KMS-11 (cell line): Measurements from ENCODE around the gene TMEM184A.

Experiments used
- H2AFZ ChIP-seq: fragments of 200-600 bp; sonication (generic); 2 replicates; pipeline ENCODE4 v1.6.1; 2016; ENCODE audit warnings: antibody characterized with exemption, mixed run types, low read depth
- H3K27ac ChIP-seq: fragments of 200-600 bp; sonication (generic); 2 replicates; pipeline ENCODE4 v1.6.1; 2016; ENCODE audit warnings: mild to moderate bottlenecking, mixed run types
- H3K27me3 ChIP-seq: fragments of 200-600 bp; sonication (generic); 2 replicates; pipeline ENCODE4 v1.6.1; 2017; ENCODE audit warnings: mild to moderate bottlenecking, low read depth, mixed run types, moderate library complexity; ENCODE audit not compliant: insufficient read depth
- H3K36me3 ChIP-seq: fragments of 200-600 bp; sonication (generic); 2 replicates; pipeline ENCODE4 v1.6.1; 2017; ENCODE audit warnings: mild to moderate bottlenecking, mixed run types; ENCODE audit not compliant: insufficient read depth
- H3K4me1 ChIP-seq: fragments of 200-600 bp; sonication (generic); 2 replicates; pipeline ENCODE4 v1.6.1; 2016; ENCODE audit warnings: mild to moderate bottlenecking, low read depth, mixed run types; ENCODE audit not compliant: poor library complexity, severe bottlenecking
- H3K4me2 ChIP-seq: fragments of 200-600 bp; sonication (generic); 2 replicates; pipeline ENCODE4 v1.7.0; 2016; ENCODE audit warnings: mild to moderate bottlenecking, mixed run types
- H3K4me3 ChIP-seq: fragments of 200-600 bp; sonication (generic); IDR thresholded peaks from 2 replicates; pipeline ENCODE4 v1.6.1; 2017; ENCODE audit warnings: low read depth, low read length, mixed read lengths; ENCODE audit not compliant: insufficient read depth
- H3K79me2 ChIP-seq: fragments of 200-600 bp; sonication (generic); 2 replicates; pipeline ENCODE4 v1.6.1; 2016; ENCODE audit warnings: low read depth, mixed run types; ENCODE audit not compliant: insufficient read depth
- H3K9ac ChIP-seq: fragments of 200-600 bp; sonication (generic); 2 replicates; pipeline ENCODE4 v1.6.1; 2016; ENCODE audit warnings: mild to moderate bottlenecking, mixed run types
- H4K20me1 ChIP-seq: fragments of 200-600 bp; sonication (generic); 2 replicates; pipeline ENCODE4 v1.6.1; 2016; ENCODE audit warnings: mild to moderate bottlenecking, mixed run types; ENCODE audit not compliant: insufficient read depth
- TF ChIP-seq, protein P1 (sequence below): fragments of 200-600 bp; sonication (generic); conservative IDR thresholded peaks from 2 replicates; pipeline ENCODE4 v1.6.1; 2017; ENCODE audit warnings: low read depth, mild to moderate bottlenecking, antibody characterized with exemption, low read length, moderate library complexity, mixed read lengths

The TMEM184A gene

DNA sequence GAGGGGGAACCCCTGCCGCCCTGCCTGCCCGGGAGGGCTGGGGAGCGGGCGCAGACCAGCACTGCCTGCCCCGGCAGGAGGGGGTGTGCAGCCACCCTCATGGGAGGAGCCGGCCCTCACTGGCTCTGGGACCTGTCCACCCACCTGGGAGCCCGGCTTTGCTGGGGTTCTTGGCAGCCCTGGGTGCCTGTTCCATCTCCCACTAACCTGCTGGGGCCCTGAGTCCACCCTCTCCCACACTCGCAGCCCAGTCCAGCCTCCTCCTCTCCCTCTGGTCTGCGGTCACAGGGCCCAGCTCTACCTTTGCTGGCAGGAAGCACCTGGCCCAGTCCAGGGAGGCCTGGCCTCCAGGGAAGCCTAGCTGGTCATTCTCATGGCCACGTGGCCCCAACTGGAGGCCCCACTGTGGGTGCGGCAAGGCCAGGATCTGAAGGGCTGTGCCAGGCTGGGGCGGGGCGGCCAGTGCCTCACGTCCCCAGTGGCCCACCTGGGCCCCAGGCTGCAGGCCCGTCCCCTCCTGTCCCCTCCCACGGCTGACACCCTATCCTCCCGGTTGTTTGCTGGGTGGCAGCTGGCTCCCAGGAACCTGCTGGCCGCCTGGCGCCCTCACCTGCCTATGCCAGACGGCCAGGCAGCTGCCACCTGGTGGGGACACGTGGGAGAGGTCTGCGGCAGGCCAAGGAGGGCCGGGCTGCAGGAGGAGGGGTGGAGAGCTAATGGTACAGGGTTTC lies at the start of gene TMEM184A:
Gene TMEM184A, minus strand, starts transcription at position 393 of the 731 bp plus-strand sequence. CDS start 721 bp downstream, outside the sequence.
- peaks cover 22% of the 10 kb centered on the region; the same call in 1 of the 2 replicates for H3K27me3 ChIP-seq
- no peak within 1 kb of the TSS for H3K4me3 ChIP-seq
- peaks cover 8% of the 10 kb centered on the region for H3K4me1 ChIP-seq
- H3K79me2 ChIP-seq = no peaks in the 10 kb centered on the region
- no peak within 1 kb of the TSS; the same call in 1 of the 2 replicates for H3K4me2 ChIP-seq
- no peak within 1 kb of the TSS for H3K9ac ChIP-seq
- H3K27ac ChIP-seq = no peak within 1 kb of the TSS
- H3K36me3 ChIP-seq = no peaks in the 10 kb centered on the region
- TF ChIP-seq, protein P1, sequence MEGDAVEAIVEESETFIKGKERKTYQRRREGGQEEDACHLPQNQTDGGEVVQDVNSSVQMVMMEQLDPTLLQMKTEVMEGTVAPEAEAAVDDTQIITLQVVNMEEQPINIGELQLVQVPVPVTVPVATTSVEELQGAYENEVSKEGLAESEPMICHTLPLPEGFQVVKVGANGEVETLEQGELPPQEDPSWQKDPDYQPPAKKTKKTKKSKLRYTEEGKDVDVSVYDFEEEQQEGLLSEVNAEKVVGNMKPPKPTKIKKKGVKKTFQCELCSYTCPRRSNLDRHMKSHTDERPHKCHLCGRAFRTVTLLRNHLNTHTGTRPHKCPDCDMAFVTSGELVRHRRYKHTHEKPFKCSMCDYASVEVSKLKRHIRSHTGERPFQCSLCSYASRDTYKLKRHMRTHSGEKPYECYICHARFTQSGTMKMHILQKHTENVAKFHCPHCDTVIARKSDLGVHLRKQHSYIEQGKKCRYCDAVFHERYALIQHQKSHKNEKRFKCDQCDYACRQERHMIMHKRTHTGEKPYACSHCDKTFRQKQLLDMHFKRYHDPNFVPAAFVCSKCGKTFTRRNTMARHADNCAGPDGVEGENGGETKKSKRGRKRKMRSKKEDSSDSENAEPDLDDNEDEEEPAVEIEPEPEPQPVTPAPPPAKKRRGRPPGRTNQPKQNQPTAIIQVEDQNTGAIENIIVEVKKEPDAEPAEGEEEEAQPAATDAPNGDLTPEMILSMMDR = peak; percentile 45
- peak within 1 kb of the TSS; percentile 45; the same call in 1 of the 2 replicates for H2AFZ ChIP-seq
- no peaks in the 10 kb centered on the region for H4K20me1 ChIP-seq

DNA sequence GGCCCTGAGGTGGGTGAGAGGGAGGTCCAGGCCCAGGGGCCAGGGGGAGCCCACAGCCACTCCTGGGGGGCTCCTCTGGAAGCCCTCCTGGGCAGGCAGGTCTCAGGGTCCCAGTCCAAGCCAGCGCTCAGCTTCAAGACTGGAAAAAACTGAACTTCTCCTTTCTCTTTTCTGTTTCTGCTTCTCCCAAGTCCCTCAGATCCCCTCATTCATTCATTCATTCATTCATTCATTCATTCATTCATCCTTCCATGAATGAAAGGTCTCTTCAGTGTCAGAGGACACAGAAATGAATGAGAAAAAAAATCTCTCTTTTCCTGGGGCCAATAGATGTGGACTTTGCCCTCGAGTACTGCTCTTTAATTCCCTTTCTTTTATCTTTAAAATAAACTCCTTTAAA lies 48.4 kb upstream of the TMEM184A start:
- H3K36me3 ChIP-seq = no peaks in the 10 kb centered on the region
- H3K4me3 ChIP-seq = no peak overlapping the region
- H3K4me1 ChIP-seq = no peaks in the 10 kb centered on the region
- H3K4me2 ChIP-seq = no peak overlapping the region
- TF ChIP-seq, protein P1 = no peak
- H2AFZ ChIP-seq = no peak overlapping the region
- H3K79me2 ChIP-seq = no peaks in the 10 kb centered on the region
- H4K20me1 ChIP-seq = no peaks in the 10 kb centered on the region
- H3K9ac ChIP-seq = no peak overlapping the region
- no peak overlapping the region for H3K27ac ChIP-seq
- H3K27me3 ChIP-seq = peaks cover 95% of the 10 kb centered on the region

DNA sequence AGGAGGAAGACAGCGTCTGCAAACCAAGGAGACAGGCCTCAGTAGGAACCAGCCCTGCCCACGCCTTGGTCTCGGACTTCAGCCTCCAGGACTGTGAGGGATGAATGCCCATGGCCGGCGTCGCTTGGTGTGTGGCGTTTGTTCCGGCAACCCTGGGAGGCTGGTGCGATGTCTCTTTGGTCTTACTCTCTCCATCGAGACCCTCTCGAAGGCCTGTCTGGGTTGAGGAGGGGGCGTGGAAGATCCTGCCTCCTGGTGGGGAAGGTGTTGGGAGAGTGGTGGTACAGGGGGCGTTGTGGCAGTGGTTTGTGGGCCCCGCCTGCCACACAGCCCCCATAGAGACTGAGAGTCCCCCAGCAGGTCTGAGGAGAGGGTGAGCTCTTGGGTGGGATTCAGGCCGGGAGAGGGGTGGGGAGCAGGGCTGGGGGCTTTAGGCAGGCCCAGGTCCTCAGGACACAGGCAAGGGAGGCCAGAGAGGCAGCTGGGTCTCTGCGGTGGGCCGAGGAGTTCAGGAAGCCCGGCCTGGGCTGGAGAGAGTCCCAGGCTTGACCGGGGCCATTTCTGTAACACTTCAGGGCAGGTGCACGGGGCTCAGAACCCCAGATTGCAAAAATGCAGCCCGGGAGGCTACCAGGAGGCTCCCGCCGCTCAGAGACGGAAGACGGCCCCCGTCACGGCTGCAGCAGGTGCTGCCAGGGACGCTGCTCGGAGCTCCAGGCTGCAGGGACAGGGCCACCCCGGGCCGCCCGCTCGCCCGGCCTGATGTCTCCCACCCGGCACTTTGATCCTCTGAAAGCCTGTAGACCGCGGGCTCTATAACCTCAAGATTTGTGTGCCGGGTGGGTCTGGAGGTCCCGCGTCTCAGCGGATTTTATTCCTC lies 47.6 kb upstream of the TMEM184A start:
- Histone ChIP-seq H3K27me3 (peaks cover 93% of the 10 kb centered on the region), H2AFZ (no peak overlapping the region), H3K9ac (no peak overlapping the region), H3K4me3 (no peak overlapping the region), H3K27ac (no peak overlapping the region), H4K20me1 (no peaks in the 10 kb centered on the region), H3K79me2 (no peaks in the 10 kb centered on the region), H3K4me1 (no peaks in the 10 kb centered on the region), H3K36me3 (no peaks in the 10 kb centered on the region), H3K4me2 (no peak overlapping the region)
- TF ChIP-seq, protein P1 = no peak

DNA sequence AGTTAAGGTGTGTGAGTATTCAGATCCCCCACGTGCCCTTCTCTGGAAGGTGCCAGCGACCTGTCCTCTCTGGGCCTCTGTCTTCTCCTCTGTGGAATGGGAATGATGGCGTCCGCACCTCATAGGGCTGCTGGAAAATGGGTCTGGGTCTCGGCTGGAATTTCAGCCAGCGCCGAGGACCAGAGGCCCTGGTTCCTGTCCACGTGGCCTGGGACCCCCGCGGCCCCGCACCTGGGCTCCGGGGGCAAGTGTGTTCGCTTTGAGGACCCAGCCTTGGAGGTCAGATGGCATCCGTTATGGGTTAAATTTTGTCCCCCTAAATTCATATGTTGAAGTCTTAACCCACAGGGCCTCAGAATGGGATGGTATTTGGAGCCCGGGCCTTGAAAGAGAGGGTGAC lies 46.4 kb upstream of the TMEM184A start:
- H3K27ac ChIP-seq = no peak overlapping the region
- TF ChIP-seq, protein P1 = no peak
- peaks cover 93% of the 10 kb centered on the region for H3K27me3 ChIP-seq
- H3K4me2 ChIP-seq = no peak overlapping the region
- no peaks in the 10 kb centered on the region for H4K20me1 ChIP-seq
- H3K4me3 ChIP-seq = no peak overlapping the region
- no peaks in the 10 kb centered on the region for H3K79me2 ChIP-seq
- no peaks in the 10 kb centered on the region for H3K4me1 ChIP-seq
- H3K36me3 ChIP-seq = no peaks in the 10 kb centered on the region
- H2AFZ ChIP-seq = no peak overlapping the region; the same call in 1 of the 2 replicates
- no peak overlapping the region for H3K9ac ChIP-seq
